ENCODE results near the gene PPM1H. TPM values are rescaled to one million over a fixed set of nuclear protein-coding genes. Genes with fewer than 3 reads are reported as not detected.
"Not testable (repeated sequence)": the region's sequence is repeated elsewhere in the genome, so short reads cannot be mapped to it uniquely, and the experiment has no call there.

PPM1H gene
- total and polyA plus RNA-seq, 11 donors: 1.3 to 9.6 (median 4.9) TPM

DNA sequence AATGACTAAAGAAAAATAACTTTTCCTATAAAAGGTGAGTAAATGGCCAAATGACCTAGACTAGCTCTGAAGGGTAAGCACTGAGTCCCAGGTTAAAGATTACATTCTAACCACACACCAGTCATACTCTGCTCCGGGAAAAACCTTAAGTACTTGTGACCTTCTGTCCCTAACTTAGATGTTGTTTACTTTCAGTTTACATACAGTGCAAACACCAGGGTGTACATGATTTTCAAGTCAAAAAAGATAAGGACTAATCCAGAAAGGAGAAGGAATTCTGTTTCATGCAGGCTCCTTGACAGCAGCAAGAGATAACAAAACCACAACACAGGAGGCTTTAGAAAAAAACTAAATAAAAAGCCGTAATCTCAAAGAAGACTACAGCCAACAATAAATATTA lies 174.2 kb downstream of the PPM1H start:
- Histone ChIP-seq H3K27me3 (no peaks in the 10 kb centered on the region), H3K4me1 (peaks cover 0 to 37% (median 20%) of the 10 kb centered on the region in 12 donors), H3K4me3 (no peak overlapping the region), H3K27ac (peak overlapping the region in 2 of 12 donors; percentile 17 to 30), H3K9me3 (no peaks in the 10 kb centered on the region), H3K36me3 (no peaks in the 10 kb centered on the region)
- DNase-seq (no peak), ATAC-seq (peak in 1 of 4 donors; percentile 57)
- intact Hi-C loops (cut with DNase I): loop anchor here in 1 of 10 donors (5.0 kb wide), 1 partner anchor 58 kb away; no protein-coding TSS in a partner anchor
- TF ChIP-seq, protein P1, sequence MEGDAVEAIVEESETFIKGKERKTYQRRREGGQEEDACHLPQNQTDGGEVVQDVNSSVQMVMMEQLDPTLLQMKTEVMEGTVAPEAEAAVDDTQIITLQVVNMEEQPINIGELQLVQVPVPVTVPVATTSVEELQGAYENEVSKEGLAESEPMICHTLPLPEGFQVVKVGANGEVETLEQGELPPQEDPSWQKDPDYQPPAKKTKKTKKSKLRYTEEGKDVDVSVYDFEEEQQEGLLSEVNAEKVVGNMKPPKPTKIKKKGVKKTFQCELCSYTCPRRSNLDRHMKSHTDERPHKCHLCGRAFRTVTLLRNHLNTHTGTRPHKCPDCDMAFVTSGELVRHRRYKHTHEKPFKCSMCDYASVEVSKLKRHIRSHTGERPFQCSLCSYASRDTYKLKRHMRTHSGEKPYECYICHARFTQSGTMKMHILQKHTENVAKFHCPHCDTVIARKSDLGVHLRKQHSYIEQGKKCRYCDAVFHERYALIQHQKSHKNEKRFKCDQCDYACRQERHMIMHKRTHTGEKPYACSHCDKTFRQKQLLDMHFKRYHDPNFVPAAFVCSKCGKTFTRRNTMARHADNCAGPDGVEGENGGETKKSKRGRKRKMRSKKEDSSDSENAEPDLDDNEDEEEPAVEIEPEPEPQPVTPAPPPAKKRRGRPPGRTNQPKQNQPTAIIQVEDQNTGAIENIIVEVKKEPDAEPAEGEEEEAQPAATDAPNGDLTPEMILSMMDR (IDR thresholded peaks at IDR 0.05): no peak
- TF ChIP-seq POLR2A (IDR thresholded peaks at IDR 0.05): no peak
- 29 to 44% (median 37%) methylated on average over 2 of the region's 2 CpGs for WGBS, 4 donors

DNA sequence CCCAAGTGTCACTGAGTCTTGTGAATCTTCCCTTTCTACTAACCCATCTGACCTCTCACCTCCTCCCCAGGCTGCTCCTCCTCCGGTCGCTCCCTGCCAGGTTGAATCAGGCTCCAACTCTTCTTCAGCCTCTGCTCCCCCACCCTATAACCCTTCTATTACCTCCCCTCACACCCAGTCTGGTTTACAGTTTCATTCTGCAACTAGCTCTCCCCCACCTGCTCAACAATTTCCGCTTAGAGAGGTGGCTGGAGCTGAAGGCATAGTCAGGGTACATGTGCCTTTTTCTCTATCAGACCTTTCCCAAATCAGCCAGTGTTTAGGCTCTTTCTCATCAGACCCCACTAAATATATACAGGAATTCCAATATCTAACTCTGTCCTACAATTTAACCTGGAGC lies 174.6 kb downstream of the PPM1H start:
- peaks cover 0 to 37% (median 20%) of the 10 kb centered on the region in 12 donors for H3K4me1 ChIP-seq
- peak overlapping the region in 1 of 12 donors; percentile 17 for H3K27ac ChIP-seq
- not testable (repeated sequence) for H3K36me3 ChIP-seq, H3K9me3 ChIP-seq, DNase-seq, H3K27me3 ChIP-seq, ATAC-seq, H3K4me3 ChIP-seq
- WGBS, 4 donors: 76 to 86% (median 81%) methylated on average over 3 of the region's 3 CpGs
- intact Hi-C loops (cut with DNase I): loop anchor here in 1 of 10 donors (5.0 kb wide), 1 partner anchor 58 kb away; no protein-coding TSS in a partner anchor

DNA sequence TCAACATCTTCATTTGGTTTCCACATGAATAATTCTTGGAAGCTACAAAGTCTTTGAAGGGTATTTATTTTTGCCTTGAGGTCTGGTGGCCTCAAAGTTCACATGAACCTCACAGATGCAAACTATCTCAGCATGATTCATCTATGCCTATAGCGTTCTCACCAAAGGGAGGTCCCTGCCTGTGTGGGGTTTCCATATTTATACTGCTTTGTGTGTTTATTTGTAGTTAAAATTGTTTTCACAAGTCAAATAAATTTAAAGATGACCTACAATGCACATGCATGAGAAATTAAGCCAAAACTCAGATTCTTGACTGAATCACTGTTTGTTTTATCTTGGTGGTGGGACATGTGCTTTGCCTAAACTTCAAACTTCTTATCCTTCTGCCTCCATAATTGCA lies 176.7 kb downstream of the PPM1H start:
- 88 to 93% (median 89%) methylated on average over 1 of the region's 1 CpG for WGBS, 4 donors
- no peak for TF ChIP-seq POLR2A (IDR thresholded peaks at IDR 0.05)
- TF ChIP-seq, protein P1 (IDR thresholded peaks at IDR 0.05): no peak

DNA sequence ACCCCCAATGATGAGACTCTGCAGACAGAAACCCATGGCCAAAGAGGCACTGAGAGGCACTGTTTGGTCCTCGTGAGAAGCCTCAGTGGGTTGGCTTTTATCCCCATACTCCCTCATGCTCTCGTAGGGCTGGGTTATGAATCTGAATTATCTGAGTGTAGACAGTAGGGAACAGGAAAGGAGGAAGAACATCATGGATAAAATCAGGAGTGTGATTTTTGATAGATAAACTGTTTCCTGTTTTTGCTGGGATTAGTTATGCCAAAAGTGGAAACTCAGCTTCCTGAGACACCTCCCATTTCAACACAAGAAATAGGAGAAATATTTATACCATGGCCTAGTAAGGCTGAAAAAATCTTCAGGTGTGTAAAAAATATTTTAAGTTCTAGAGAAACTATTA lies 177.9 kb downstream of the PPM1H start:
- H3K27ac ChIP-seq: peak overlapping the region in 1 of 12 donors; percentile 18
- H3K9me3 ChIP-seq: no peaks in the 10 kb centered on the region
- no peaks in the 10 kb centered on the region for H3K27me3 ChIP-seq
- peaks cover 0 to 24% (median 16%) of the 10 kb centered on the region in 12 donors for H3K4me1 ChIP-seq
- ATAC-seq: no peak
- no peaks in the 10 kb centered on the region for H3K36me3 ChIP-seq
- DNase-seq: no peak
- H3K4me3 ChIP-seq: no peak overlapping the region
- intact Hi-C loops (cut with DNase I): no loop called here
- WGBS, 4 donors: 58 to 82% (median 70%) methylated on average over 2 of the region's 2 CpGs
- TF ChIP-seq POLR2A (IDR thresholded peaks at IDR 0.05): no peak
- TF ChIP-seq, protein P1 (IDR thresholded peaks at IDR 0.05): no peak

More for the DNA sequence above, 176.7 kb downstream of the PPM1H start:
- Histone ChIP-seq H3K9me3 (no peaks in the 10 kb centered on the region), H3K27ac (no peak overlapping the region), H3K4me3 (no peak overlapping the region), H3K4me1 (peaks cover 0 to 31% (median 17%) of the 10 kb centered on the region in 12 donors), H3K36me3 (no peaks in the 10 kb centered on the region), H3K27me3 (no peaks in the 10 kb centered on the region)
- no peak for ATAC-seq
- DNase-seq: no peak
- intact Hi-C loops (cut with DNase I): no loop called here

DNA sequence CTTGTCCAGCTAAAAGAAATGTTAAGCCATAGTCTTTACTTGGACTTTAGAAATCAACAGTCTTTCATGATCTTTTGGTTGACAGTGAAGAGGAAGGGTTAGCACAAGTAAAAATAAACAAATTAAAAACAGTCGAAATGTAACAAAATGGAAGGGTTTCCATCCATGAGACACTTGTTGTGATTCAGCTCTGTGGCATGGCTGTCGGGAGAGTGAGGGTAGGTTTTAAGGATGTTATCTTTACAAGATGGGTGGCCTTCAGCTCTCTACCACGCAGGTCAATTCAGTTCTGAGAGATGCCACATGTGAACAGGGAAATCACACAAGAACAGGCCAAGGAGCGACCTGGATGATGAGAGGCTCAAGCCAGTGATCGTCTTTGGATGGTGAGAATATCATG lies 180.2 kb downstream of the PPM1H start:
- H3K27ac ChIP-seq: no peak overlapping the region
- H3K9me3 ChIP-seq: no peaks in the 10 kb centered on the region
- no peak overlapping the region for H3K4me3 ChIP-seq
- no peak for ATAC-seq
- H3K4me1 ChIP-seq: peaks cover 0 to 7% (median under 1%) of the 10 kb centered on the region in 12 donors
- H3K36me3 ChIP-seq: no peaks in the 10 kb centered on the region
- no peak for DNase-seq
- TF ChIP-seq, protein P1 (IDR thresholded peaks at IDR 0.05): no peak
- no peak for TF ChIP-seq POLR2A (IDR thresholded peaks at IDR 0.05)
- intact Hi-C loops (cut with DNase I): no loop called here
- no peaks in the 10 kb centered on the region for H3K27me3 ChIP-seq
- 96 to 98% (median 98%) methylated on average over 5 of the region's 5 CpGs for WGBS, 4 donors

Data from heart left ventricle (tissue), 16 donors.